HepG2 (cell line): ENCODE results near the gene EMC9. TPM values are rescaled to one million over a fixed set of nuclear protein-coding genes. Genes with fewer than 3 reads are reported as not detected.

Source experiments
- CENPT ChIP-seq: sonication (generic); formaldehyde crosslinking; IDR thresholded peaks from 2 replicates; pipeline ENCODE4 v1.8.0; 2022; ENCODE audit warnings: low read depth, mild to moderate bottlenecking, moderate library complexity, missing genetic modification reagents
- CHD4 ChIP-seq: fragments of 200-600 bp; sonication (generic); IDR thresholded peaks from 2 replicates; pipeline ENCODE4 v1.7.0; 2017; ENCODE audit warnings: mild to moderate bottlenecking, low read length, borderline replicate concordance
- FOXK2 ChIP-seq: fragments of 450-650 bp; IDR thresholded peaks from 2 replicates; pipeline ENCODE4 v1.6.1; 2016
- ISL2 ChIP-seq: sonication (generic); formaldehyde crosslinking; IDR thresholded peaks from 2 replicates; pipeline ENCODE4 v1.5.0; 2020; ENCODE audit warnings: missing genetic modification reagents
- SAP130 ChIP-seq: IDR thresholded peaks from 2 replicates; pipeline ENCODE4 v1.6.1; 2016; ENCODE audit warnings: low read depth
- SOX6 ChIP-seq, 2 experiments: fragments of 450-650 bp in 1 of 2; sonication (generic) in 1 of 2; formaldehyde crosslinking in 1 of 2; IDR thresholded peaks; 2 replicates each; pipeline versions ENCODE4 v1.4.0 to v1.6.1; 2017 to 2020; ENCODE audit warnings: antibody characterized with exemption in 1 of 2, mild to moderate bottlenecking in 1 of 2, missing genetic modification reagents in 1 of 2
- ZBTB33 ChIP-seq: sonication (generic); formaldehyde crosslinking; IDR thresholded peaks from 2 replicates; pipeline ENCODE4 v1.4.0; 2020; ENCODE audit warnings: missing genetic modification reagents
- ZBTB4 ChIP-seq: sonication (generic); formaldehyde crosslinking; IDR thresholded peaks from 2 replicates; pipeline ENCODE4 v1.4.0; 2020; ENCODE audit warnings: missing genetic modification reagents, mild to moderate bottlenecking, borderline replicate concordance
- ZBTB7A ChIP-seq: sonication (generic); formaldehyde crosslinking; IDR thresholded peaks from 2 replicates; pipeline ENCODE4 v1.8.0; 2022; ENCODE audit warnings: mild to moderate bottlenecking, missing genetic modification reagents
- ZNF496 ChIP-seq: sonication (generic); formaldehyde crosslinking; IDR thresholded peaks from 2 replicates; pipeline ENCODE4 v1.8.1; 2023; ENCODE audit warnings: mild to moderate bottlenecking, moderate library complexity, missing genetic modification reagents; ENCODE audit not compliant: insufficient replicate concordance
- ZNF605 ChIP-seq: sonication (generic); formaldehyde crosslinking; IDR thresholded peaks from 2 replicates; pipeline ENCODE4 v1.8.0; 2022; ENCODE audit warnings: mild to moderate bottlenecking, missing genetic modification reagents
- polyA plus RNA-seq, 8 experiments: library from polyadenylated mRNA; depleted of rRNA in 3 of 8; stranded (reverse) in 7 of 8; unstranded in 1 of 8; fragments of >200 nt; fragmentation: Illumina TruSeq in 4 of 8; extraction: Trizol in 4 of 8; gene quantifications; 2 replicates each; pipeline versions ENCODE4 v1.2.1 to v1.2.3, GENCODE V29; 2011 to 2016; ENCODE audit warnings: low read depth in 4 of 8, missing spikeins in 1 of 8, mixed read lengths in 1 of 8; ENCODE audit not compliant: insufficient read depth in 1 of 8
- total RNA-seq, 5 experiments: library from RNA; depleted of rRNA; stranded (reverse); fragments of >200 nt; fragmentation: Illumina TruSeq; extraction: Trizol; gene quantifications; 2 replicates each; pipeline ENCODE4 v1.2.3, GENCODE V29; 2016; ENCODE audit warnings: low read depth in 1 of 5
- TF ChIP-seq, protein P1 (sequence below): sonication (generic); formaldehyde crosslinking; IDR thresholded peaks from 2 replicates; pipeline ENCODE4 v1.4.0; 2020; ENCODE audit warnings: low read depth, missing genetic modification reagents
- TF ChIP-seq, protein P2 (sequence below): sonication (generic); formaldehyde crosslinking; IDR thresholded peaks from 2 replicates; pipeline ENCODE4 v1.4.0; 2020; ENCODE audit warnings: missing genetic modification reagents
- TF ChIP-seq, protein P3 (sequence below): sonication (generic); formaldehyde crosslinking; IDR thresholded peaks from 2 replicates; pipeline ENCODE4 v1.8.1; 2023; ENCODE audit warnings: mild to moderate bottlenecking, inconsistent platforms, moderate library complexity, missing genetic modification reagents, borderline replicate concordance

The EMC9 gene
- total and polyA plus RNA-seq, 2 of the 13 experiments (the other 11 are each of a cell fraction or from before 2014, with no cell fraction given), result 60.5 to 78.7 TPM

DNA sequence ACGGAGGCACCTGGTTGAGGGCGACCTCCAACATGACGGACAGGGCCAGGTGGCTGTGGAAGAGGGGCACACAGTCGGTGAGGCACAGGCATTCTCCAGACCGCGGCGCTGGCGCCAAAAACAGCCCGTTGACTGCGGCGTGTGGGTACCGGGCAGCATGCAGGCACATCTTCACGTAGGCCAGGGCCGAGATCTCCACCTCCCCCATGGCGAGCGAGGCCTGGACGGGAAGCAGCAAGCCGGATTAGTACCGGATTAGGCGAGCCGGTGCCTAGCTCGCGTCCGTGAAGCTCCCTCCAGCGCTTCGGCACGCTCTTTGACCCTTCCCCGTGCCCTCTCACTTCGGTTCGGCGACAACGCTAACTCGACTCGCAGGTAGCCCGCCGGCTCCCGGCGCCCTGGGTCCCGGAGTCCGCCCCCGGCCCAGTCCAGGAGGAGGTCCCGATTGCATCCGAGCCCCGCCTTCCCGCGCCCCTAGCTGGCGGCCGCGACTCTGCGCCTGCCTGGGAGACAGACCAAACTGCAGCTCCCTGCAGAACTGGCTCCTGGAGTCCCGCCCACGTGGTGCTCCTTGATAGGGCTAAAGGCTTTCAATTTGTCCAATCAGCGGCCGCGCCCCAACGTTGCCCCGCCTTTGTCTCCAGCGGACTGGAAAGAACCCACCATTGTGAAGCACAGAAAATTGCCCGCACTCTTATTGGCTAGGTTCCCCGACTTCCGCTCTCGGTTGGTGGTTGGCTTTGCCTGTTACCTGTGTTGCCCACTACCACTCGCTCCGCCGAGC lies at the start of gene EMC9 (continued):
- TF ChIP-seq, protein P1, sequence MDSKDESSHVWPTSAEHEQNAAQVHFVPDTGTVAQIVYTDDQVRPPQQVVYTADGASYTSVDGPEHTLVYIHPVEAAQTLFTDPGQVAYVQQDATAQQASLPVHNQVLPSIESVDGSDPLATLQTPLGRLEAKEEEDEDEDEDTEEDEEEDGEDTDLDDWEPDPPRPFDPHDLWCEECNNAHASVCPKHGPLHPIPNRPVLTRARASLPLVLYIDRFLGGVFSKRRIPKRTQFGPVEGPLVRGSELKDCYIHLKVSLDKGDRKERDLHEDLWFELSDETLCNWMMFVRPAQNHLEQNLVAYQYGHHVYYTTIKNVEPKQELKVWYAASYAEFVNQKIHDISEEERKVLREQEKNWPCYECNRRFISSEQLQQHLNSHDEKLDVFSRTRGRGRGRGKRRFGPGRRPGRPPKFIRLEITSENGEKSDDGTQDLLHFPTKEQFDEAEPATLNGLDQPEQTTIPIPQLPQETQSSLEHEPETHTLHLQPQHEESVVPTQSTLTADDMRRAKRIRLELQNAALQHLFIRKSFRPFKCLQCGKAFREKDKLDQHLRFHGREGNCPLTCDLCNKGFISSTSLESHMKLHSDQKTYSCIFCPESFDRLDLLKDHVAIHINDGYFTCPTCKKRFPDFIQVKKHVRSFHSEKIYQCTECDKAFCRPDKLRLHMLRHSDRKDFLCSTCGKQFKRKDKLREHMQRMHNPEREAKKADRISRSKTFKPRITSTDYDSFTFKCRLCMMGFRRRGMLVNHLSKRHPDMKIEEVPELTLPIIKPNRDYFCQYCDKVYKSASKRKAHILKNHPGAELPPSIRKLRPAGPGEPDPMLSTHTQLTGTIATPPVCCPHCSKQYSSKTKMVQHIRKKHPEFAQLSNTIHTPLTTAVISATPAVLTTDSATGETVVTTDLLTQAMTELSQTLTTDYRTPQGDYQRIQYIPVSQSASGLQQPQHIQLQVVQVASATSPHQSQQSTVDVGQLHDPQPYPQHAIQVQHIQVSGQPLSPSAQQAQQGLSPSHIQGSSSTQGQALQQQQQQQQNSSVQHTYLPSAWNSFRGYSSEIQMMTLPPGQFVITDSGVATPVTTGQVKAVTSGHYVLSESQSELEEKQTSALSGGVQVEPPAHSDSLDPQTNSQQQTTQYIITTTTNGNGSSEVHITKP (CRISPR knock-in tag), result peak; percentile 83; the same call in 1 of the 2 replicates
- 0 out of 2 replicates have a peak, but pooled peaks have one; percentile 20 for TF ChIP-seq CHD4
- TF ChIP-seq CENPT (CRISPR knock-in tag), result peak; percentile 96
- TF ChIP-seq, protein P2, sequence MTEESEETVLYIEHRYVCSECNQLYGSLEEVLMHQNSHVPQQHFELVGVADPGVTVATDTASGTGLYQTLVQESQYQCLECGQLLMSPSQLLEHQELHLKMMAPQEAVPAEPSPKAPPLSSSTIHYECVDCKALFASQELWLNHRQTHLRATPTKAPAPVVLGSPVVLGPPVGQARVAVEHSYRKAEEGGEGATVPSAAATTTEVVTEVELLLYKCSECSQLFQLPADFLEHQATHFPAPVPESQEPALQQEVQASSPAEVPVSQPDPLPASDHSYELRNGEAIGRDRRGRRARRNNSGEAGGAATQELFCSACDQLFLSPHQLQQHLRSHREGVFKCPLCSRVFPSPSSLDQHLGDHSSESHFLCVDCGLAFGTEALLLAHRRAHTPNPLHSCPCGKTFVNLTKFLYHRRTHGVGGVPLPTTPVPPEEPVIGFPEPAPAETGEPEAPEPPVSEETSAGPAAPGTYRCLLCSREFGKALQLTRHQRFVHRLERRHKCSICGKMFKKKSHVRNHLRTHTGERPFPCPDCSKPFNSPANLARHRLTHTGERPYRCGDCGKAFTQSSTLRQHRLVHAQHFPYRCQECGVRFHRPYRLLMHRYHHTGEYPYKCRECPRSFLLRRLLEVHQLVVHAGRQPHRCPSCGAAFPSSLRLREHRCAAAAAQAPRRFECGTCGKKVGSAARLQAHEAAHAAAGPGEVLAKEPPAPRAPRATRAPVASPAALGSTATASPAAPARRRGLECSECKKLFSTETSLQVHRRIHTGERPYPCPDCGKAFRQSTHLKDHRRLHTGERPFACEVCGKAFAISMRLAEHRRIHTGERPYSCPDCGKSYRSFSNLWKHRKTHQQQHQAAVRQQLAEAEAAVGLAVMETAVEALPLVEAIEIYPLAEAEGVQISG (CRISPR knock-in tag), result peak; percentile 86; the same call in 1 of the 2 replicates
- peak; percentile 78 for TF ChIP-seq ISL2
- no peak for TF ChIP-seq ZBTB7A
- no peak for TF ChIP-seq SOX6 (IDR thresholded peaks at IDR 0.05)
- peak; percentile 67 for TF ChIP-seq SOX6 (CRISPR knock-in tag; IDR thresholded peaks at IDR 0.05)
- TF ChIP-seq, protein P3, sequence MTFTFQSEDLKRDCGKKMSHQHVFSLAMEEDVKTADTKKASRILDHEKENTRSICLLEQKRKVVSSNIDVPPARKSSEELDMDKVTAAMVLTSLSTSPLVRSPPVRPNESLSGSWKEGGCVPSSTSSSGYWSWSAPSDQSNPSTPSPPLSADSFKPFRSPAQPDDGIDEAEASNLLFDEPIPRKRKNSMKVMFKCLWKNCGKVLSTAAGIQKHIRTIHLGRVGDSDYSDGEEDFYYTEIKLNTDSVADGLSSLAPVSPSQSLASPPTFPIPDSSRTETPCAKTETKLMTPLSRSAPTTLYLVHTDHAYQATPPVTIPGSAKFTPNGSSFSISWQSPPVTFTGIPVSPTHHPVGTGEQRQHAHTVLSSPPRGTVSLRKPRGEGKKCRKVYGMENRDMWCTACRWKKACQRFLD (CRISPR knock-in tag), result peak; percentile 99
- peak; percentile 97 for TF ChIP-seq SAP130
- peak; percentile 8; the same call in 1 of the 2 replicates for TF ChIP-seq ZBTB33 (CRISPR knock-in tag)
- no peak for TF ChIP-seq ZNF496
- no peak for TF ChIP-seq ZNF605 (CRISPR knock-in tag)
- TF ChIP-seq ZBTB4 (CRISPR knock-in tag), result no peak; the same call in none of the 2 replicates
- TF ChIP-seq FOXK2, result peak; percentile 57; the same call in 1 of the 2 replicates
